ENCODE measurements around the gene KCNJ5. TPM values are rescaled to one million over a fixed set of nuclear protein-coding genes. Genes with fewer than 3 reads are reported as not detected.

KCNJ5 gene
- total RNA-seq, 4 donors from 2014 or later: 0.15 to 1.0 (median 0.59) TPM; not detected in 1

DNA sequence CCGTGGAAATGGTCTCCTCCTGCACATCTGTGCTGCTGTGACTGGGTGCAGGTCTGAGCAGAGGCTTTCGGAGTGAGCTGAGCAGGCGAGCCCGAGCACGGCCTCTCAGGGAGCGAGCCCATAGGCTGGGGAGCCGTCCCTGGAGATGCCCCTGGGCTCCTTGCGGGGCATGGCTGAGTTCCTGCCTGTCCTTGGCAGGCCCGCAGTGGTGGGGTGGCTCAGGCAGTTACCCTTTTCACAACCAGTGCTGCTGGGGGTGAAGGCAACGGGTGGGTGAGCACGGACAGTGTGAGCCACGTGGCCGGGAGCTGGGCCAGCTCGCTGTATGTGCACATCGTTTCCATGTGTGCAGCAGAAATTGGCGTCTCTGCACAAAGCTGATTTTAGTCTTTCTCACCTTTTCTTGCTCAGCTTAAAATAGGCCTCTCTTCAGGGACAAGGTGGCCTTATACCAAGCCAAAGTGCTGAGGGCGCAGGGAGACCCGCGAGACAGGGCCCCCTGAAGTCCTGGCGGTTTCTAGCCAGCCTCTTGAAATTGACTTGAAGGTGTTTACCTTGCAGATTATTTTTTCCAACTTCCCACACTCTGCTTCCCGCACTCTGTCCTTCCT lies 51.8 kb downstream of the KCNJ5 start, which contains the start of gene TP53AIP1:
TSS of gene TP53AIP1 (minus strand) at position 55 of the 611 bp plus-strand sequence. CDS start 5,053 bp downstream, outside the sequence.
- no peak within 1 kb of the TSS for H3K4me3 ChIP-seq (ENCODE audit: low read depth, poor library complexity, severe bottlenecking)
- WGBS, 2 donors: 33 to 54% methylated on average over 14 to 21 of the region's 21 CpGs

GRCh38 chr11:128943428-128943976 lies 52.3 kb downstream of the KCNJ5 start:
- no peak for DNase-seq (ENCODE audit: low spot score in 2 of 2)
- H3K4me3 ChIP-seq (ENCODE audit: low read depth, poor library complexity, severe bottlenecking): no peak overlapping the region
- 50 to 63% methylated on average over 16 of the region's 16 CpGs for WGBS, 2 donors
- intact Hi-C loops (cut with DNase I; ENCODE audit: low total_unique reads): no loop called here
- TF ChIP-seq, protein P1, sequence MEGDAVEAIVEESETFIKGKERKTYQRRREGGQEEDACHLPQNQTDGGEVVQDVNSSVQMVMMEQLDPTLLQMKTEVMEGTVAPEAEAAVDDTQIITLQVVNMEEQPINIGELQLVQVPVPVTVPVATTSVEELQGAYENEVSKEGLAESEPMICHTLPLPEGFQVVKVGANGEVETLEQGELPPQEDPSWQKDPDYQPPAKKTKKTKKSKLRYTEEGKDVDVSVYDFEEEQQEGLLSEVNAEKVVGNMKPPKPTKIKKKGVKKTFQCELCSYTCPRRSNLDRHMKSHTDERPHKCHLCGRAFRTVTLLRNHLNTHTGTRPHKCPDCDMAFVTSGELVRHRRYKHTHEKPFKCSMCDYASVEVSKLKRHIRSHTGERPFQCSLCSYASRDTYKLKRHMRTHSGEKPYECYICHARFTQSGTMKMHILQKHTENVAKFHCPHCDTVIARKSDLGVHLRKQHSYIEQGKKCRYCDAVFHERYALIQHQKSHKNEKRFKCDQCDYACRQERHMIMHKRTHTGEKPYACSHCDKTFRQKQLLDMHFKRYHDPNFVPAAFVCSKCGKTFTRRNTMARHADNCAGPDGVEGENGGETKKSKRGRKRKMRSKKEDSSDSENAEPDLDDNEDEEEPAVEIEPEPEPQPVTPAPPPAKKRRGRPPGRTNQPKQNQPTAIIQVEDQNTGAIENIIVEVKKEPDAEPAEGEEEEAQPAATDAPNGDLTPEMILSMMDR (IDR thresholded peaks at IDR 0.05): no peak
- TF ChIP-seq POLR2A (IDR thresholded peaks at IDR 0.05): no peak

More for the DNA sequence above, 51.8 kb downstream of the KCNJ5 start, which contains the start of gene TP53AIP1:
- no peak for TF ChIP-seq POLR2A (IDR thresholded peaks at IDR 0.05)
- TF ChIP-seq, protein P1 (IDR thresholded peaks at IDR 0.05): no peak
- DNase-seq (ENCODE audit: low spot score in 2 of 2): no peak
- intact Hi-C loops (cut with DNase I; ENCODE audit: low total_unique reads): no loop called here

DNA sequence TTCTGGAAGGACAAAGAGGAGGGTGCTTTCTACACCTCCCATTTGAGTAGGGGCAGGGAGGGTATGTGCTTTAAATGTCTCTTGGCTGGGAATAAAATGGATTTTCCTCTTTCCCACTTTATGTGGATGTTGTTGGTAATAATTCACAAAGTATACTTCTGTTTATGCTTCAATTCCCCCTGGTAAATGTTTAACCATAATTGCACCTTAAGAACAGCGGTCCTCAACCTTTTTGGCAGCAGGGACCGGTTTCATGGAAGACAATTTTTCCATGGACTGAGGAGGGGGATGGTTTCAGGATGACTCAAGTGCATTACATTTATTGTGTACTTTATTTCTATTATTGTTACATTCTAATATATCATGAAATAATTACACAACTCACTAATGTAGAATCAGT lies 55.5 kb downstream of the KCNJ5 start:
- DNase-seq (ENCODE audit: low spot score in 2 of 2): no peak
- intact Hi-C loops (cut with DNase I; ENCODE audit: low total_unique reads): no loop called here
- no peak overlapping the region for H3K4me3 ChIP-seq (ENCODE audit: low read depth, poor library complexity, severe bottlenecking)
- TF ChIP-seq, protein P1 (IDR thresholded peaks at IDR 0.05): no peak
- 92 to 94% methylated on average over 2 of the region's 2 CpGs for WGBS, 2 donors

GRCh38 chr11:128947773-128948172 lies 56.6 kb downstream of the KCNJ5 start:
- WGBS, 2 donors: 76 to 81% methylated on average over 2 of the region's 2 CpGs

DNA sequence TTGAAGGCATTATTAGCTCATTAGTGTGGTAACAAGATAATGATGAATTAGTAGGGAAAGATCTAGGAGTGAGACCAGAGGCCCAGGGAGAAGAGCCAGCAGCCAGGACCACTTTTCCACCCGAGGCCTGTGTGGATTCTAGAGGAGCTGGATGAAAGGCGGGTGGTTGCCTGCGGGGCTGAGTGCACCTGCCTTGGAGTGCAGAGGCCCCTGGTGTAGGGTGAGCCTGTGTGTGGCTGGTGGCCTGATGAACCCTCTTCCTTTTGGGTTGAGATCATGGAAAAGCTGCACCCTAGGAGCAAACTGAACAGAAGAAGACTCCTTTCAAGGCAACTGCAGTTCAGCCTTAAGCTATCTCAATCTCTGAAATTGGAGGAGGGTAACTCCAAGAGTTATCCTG lies 57.4 kb downstream of the KCNJ5 start:
- 57 to 81% methylated on average over 3 of the region's 3 CpGs for WGBS, 2 donors
- intact Hi-C loops (cut with DNase I; ENCODE audit: low total_unique reads): no loop called here
- no peak overlapping the region for H3K4me3 ChIP-seq (ENCODE audit: low read depth, poor library complexity, severe bottlenecking)
- TF ChIP-seq POLR2A (IDR thresholded peaks at IDR 0.05): no peak
- TF ChIP-seq, protein P1 (IDR thresholded peaks at IDR 0.05): no peak
- no peak for DNase-seq (ENCODE audit: low spot score in 2 of 2)

More at GRCh38 chr11:128947773-128948172, 56.6 kb downstream of the KCNJ5 start:
- no peak overlapping the region for H3K4me3 ChIP-seq (ENCODE audit: low read depth, poor library complexity, severe bottlenecking)
- TF ChIP-seq, protein P1 (IDR thresholded peaks at IDR 0.05): no peak
- TF ChIP-seq POLR2A (IDR thresholded peaks at IDR 0.05): no peak
- no peak for DNase-seq (ENCODE audit: low spot score in 2 of 2)
- intact Hi-C loops (cut with DNase I; ENCODE audit: low total_unique reads): no loop called here
